Endothelial cell of umbilical vein (primary cell): Measurements from ENCODE around the gene SPHK2.

Experiments used
- EZH2 ChIP-seq: IDR thresholded peaks from 2 replicates; pipeline ENCODE4 v1.6.1; 2012; ENCODE audit warnings: borderline replicate concordance, low read depth, mild to moderate bottlenecking, moderate library complexity, low read length, inconsistent platforms; ENCODE audit not compliant: severe bottlenecking
- FOS ChIP-seq: IDR thresholded peaks from 2 replicates; pipeline ENCODE4 v1.6.1; 2011; ENCODE audit warnings: mild to moderate bottlenecking, low read length, moderate library complexity, borderline replicate concordance; ENCODE audit not compliant: insufficient read depth
- GATA2 ChIP-seq: IDR thresholded peaks from 2 replicates; pipeline ENCODE4 v1.7.0; 2011; ENCODE audit warnings: low read depth, mild to moderate bottlenecking, moderate library complexity, mixed read lengths, low read length; ENCODE audit not compliant: insufficient read length, insufficient read depth
- MYC ChIP-seq: IDR thresholded peaks from one replicate; pipeline ENCODE4 v1.6.1; 2011; ENCODE audit warnings: mild to moderate bottlenecking, low read depth, low read length
- POLR2A ChIP-seq: IDR thresholded peaks from 2 replicates; pipeline ENCODE4 v1.6.1; 2012; ENCODE audit warnings: low read depth, mild to moderate bottlenecking, control low read depth, low read length
- POLR2AphosphoS5 ChIP-seq: IDR thresholded peaks from 2 replicates; pipeline ENCODE4 v1.6.1; 2012; ENCODE audit warnings: low read depth, mild to moderate bottlenecking, control low read depth, low read length, moderate library complexity; ENCODE audit not compliant: insufficient read depth
- TF ChIP-seq, protein P1 (sequence below), 2 donors: IDR thresholded peaks; 1 replicate in 1 of 2; 2 replicates in 1 of 2; pipeline ENCODE4 v1.5.1; 2011; ENCODE audit warnings: low read length in 2 of 2, mild to moderate bottlenecking in 2 of 2, moderate library complexity in 2 of 2, control low read depth in 1 of 2, inconsistent platforms in 1 of 2, low read depth in 1 of 2; ENCODE audit not compliant: insufficient read depth in 1 of 2; ENCODE audit errors: extremely low read depth in 1 of 2
- TF ChIP-seq, protein P2 (sequence below): IDR thresholded peaks from 2 replicates; pipeline ENCODE4 v1.6.1; 2011; ENCODE audit not compliant: insufficient read depth, insufficient read length

DNA sequence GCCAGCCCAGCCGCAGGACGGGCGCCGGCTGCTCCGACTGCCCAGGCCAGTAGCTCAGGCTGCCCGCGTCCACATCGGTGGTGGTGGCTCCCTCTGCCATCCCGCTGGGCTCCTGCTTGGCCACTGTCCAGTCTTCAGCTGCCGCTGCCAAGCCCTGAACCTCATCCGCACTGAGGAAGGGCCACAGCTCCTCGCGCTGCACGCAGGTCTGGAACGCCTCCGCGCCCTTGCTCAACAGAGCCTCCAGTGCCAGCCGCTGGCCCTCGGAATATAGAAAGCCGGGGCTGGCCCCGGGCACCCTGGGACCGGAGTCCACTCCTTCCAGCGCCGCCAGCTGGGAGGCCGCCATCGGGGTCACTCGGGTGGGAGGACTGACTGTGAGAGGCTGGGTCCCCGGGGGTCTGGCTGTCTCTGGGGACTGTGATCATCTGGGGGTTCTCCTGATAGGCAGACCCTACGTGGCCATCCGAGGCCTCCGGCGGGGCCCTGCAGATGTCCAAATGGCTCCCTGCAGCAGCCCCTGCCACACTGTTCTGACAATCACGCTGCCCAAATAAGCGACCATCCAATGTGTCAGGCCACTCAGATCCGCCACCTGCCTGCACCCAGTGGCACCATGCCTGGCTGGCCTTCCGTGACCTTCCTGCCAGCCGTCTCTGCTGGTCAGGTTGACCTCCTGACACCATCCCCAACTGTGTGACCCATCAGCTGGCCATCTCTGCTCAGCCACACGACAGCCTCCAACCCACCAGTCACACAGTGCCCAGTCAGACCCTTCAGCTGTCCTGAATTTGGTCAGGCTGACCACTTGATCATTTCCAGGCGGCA is 6.1 kb upstream of the SPHK2 start:
- TF ChIP-seq GATA2: no peak
- TF ChIP-seq, protein P1, sequence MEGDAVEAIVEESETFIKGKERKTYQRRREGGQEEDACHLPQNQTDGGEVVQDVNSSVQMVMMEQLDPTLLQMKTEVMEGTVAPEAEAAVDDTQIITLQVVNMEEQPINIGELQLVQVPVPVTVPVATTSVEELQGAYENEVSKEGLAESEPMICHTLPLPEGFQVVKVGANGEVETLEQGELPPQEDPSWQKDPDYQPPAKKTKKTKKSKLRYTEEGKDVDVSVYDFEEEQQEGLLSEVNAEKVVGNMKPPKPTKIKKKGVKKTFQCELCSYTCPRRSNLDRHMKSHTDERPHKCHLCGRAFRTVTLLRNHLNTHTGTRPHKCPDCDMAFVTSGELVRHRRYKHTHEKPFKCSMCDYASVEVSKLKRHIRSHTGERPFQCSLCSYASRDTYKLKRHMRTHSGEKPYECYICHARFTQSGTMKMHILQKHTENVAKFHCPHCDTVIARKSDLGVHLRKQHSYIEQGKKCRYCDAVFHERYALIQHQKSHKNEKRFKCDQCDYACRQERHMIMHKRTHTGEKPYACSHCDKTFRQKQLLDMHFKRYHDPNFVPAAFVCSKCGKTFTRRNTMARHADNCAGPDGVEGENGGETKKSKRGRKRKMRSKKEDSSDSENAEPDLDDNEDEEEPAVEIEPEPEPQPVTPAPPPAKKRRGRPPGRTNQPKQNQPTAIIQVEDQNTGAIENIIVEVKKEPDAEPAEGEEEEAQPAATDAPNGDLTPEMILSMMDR (IDR thresholded peaks at IDR 0.05; ENCODE audit: extremely low read depth in 1 of 2, insufficient read depth in 1 of 2, low read depth in 1 of 2, low read length in 2 of 2): no peak
- TF ChIP-seq POLR2AphosphoS5: peak; percentile 37
- TF ChIP-seq, protein P2, sequence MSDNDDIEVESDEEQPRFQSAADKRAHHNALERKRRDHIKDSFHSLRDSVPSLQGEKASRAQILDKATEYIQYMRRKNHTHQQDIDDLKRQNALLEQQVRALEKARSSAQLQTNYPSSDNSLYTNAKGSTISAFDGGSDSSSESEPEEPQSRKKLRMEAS: no peak
- TF ChIP-seq FOS: no peak
- no peak for TF ChIP-seq EZH2
- no peak for TF ChIP-seq POLR2A
- TF ChIP-seq MYC: no peak
